GM12874 (cell line): ENCODE results near the gene CASP10.

Source experiments
- TF ChIP-seq, protein P1 (sequence below): IDR thresholded peaks from 2 replicates; pipeline ENCODE4 v1.5.1; 2011; ENCODE audit warnings: low read depth, mild to moderate bottlenecking, control low read depth, low read length, moderate library complexity; ENCODE audit not compliant: insufficient read depth

Gene CASP10

DNA sequence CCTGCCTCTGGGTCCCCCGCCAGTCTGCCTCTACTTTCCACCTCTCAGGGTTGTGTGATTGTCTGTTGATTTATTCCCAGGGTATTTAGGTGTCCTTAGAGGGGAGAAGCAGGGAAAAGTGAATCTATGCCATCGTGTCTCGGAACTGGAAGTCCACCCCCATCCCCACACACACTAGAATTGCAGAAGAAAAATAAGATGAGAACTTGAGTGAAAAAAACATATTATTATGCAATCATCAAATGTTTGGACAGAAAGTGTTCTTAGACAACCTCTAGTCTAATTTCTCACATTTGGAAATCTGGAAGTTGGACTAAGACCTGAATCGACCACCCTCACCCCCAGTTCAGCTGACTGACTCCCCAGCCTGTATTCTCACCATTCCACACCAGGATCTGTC, 63.3 kb downstream of the CASP10 start:
- TF ChIP-seq, protein P1, sequence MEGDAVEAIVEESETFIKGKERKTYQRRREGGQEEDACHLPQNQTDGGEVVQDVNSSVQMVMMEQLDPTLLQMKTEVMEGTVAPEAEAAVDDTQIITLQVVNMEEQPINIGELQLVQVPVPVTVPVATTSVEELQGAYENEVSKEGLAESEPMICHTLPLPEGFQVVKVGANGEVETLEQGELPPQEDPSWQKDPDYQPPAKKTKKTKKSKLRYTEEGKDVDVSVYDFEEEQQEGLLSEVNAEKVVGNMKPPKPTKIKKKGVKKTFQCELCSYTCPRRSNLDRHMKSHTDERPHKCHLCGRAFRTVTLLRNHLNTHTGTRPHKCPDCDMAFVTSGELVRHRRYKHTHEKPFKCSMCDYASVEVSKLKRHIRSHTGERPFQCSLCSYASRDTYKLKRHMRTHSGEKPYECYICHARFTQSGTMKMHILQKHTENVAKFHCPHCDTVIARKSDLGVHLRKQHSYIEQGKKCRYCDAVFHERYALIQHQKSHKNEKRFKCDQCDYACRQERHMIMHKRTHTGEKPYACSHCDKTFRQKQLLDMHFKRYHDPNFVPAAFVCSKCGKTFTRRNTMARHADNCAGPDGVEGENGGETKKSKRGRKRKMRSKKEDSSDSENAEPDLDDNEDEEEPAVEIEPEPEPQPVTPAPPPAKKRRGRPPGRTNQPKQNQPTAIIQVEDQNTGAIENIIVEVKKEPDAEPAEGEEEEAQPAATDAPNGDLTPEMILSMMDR, result no peak

DNA sequence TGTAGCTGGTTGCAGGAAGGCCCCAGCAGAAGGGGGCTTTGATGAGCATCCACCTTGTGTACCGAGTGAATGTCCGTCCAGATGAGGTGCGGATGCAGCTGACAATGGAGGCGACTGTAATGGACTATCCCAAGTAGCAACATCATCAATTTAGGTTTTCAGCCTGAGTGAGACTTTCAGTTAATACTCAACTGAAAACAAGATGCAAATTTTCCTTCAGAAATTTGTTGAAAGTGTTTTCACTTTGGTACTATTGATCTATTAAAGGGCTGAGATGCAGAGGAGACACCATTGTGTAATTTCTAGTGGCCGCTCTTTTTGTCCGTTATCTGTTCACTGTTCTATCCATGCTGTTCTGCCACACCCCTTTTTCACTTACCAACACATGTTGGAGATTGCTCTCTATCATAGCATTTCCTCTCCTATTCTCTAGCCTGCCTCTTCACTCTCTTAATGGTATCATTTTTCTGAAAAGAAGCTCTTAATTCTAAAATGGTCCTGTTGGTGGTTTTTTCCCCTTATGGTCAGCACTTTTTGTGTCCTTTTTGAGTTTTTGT, 65.4 kb downstream of the CASP10 start:
- TF ChIP-seq, protein P1, result no peak

DNA sequence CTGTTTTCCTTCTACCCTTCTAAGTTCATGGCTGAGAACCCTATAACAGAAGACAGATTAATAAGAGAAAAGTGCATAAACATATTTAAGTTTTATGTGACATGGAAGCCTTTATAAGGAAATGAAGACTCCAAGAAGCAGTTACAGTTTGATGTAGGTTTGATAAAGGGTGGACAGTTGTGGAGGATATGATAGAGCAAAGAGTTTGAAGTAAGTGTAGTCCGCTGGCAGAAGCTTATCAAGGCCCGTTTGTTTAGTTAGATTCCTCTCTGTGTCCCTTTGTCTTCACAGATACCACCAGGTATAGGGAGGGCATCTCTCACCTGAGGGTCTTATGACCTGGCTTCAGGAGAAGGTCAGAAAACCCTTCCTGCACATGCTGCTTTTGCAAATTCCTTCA, 66.9 kb downstream of the CASP10 start:
- TF ChIP-seq, protein P1, result no peak

DNA sequence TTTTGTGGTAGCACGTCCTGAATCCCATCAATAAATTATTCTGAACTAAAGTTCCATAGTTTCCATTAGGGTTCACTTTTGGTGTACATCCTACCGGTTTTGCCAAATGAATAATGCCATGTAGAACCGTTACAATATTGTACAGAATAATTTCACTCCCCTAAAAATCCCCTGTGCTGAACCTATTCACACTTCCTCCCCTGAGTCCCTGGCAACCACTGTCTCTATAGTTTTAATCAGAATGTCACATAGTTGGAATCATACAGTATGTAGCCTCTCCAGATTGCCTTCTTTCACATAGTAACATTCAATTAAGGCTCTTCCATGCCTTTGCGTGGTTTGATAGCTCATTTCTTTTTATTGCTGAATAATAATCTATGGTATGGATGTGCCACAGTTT, 67.8 kb downstream of the CASP10 start:
- TF ChIP-seq, protein P1, result no peak

DNA sequence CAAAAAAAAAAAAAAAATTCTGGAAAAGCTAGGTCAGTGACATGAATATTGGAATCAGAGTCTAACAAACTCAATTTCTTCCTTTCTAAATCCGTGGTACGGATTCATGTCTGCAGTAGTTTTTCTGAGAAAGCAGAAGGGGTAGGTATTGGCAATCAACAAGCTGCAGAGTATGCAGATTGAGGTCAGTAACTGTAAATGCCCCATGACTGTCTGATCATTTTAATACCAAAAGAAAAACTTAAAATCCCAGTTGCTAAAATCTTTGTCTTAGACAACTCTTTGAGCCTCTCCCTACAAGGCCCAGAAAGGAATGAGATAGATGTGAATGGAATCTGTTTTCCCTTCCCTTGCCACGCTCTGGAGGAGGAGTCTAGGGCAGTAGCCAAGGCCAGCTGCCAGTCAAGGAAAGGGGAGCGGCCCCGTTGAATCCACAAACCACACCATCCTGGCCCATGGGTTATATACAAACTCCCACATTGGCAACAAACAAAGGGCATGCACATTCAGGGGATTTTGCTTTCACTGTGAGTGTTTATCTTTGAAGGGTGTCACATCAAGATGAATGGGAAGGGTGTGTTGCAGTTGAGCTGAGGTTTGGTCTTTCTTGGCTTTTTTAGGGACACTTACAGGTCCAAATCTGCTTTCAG, 71.3 kb downstream of the CASP10 start:
- TF ChIP-seq, protein P1, result no peak

DNA sequence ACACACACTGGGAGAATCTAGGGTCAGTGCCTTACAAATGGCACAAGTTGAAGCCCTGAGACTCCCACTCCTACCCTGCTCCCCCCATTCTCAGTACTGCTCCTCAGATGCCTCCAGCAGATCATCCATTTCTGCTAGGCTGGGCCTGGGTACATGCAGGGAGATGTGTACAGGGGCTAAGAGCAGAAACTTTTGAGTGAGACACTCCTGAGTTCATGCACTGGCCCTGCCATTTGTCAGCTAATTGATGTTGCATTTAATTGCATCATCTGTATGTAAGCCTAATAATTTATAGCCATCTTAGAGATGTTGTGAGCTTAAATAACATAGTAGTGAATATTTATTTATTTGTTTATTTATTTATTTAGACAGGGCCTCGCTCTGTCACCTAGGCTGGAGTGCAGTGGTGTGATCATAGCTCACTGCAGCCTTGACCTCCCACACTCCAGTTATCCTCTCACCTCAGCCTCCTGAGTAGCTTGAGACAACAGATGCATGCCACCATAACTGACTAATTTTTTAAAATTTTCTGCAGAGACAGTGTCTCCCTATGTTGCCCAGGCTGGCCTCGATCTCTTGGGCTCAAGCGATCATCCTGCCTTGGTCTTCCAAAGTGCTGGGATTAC, 72.6 kb downstream of the CASP10 start:
- TF ChIP-seq, protein P1, result no peak

DNA sequence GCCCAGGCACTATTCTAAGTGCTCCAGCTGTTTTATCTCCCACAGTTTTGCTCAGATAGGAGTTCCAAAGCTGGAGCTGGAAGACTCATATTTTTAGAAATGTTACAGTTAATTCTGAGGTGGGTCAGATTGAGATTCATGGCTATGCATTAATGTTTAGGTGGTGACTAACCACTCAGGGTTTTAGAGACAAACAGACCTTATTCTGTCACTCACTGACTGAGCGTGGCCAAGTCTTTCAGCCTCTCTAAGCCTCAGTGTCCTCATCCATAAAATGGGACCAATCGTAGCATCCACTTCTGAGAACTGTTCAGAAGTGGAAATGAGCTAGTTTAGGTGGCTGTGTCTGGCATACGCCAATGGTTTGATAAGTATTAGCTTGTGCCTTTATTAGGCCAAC, 73.1 kb downstream of the CASP10 start:
- TF ChIP-seq, protein P1, result no peak
